Astrocyte (in vitro differentiated cells and primary cell): ENCODE data around the gene CTNNA3.

Experiments used
- CTCF ChIP-seq: IDR thresholded peaks from 2 replicates; pipeline ENCODE4 v1.5.1; 2011; ENCODE audit warnings: low read depth, mild to moderate bottlenecking, inconsistent platforms, low read length, moderate library complexity; ENCODE audit not compliant: insufficient read depth
- EZH2 ChIP-seq: IDR thresholded peaks from 2 replicates; pipeline ENCODE4 v1.6.1; 2012; ENCODE audit warnings: mild to moderate bottlenecking, low read length, inconsistent platforms; ENCODE audit not compliant: insufficient read depth

- TF ChIP-seq CTCF (no peak), EZH2 (no peak)
Measured at GRCh38 chr10:65968437-65968836, 1727.6 kb downstream of the CTNNA3 start.
